K562 (cell line): ENCODE results near the gene SIGLEC9. TPM values are rescaled to one million over a fixed set of nuclear protein-coding genes. Genes with fewer than 3 reads are reported as not detected.

Experiments used
- ATAC-seq: fragments of 200-7000 bp; cut with Tn5 transposase; 3 replicates; pipeline ENCODE4 v1.9.1; 2020; ENCODE audit warnings: moderate library complexity
- BruUV-seq: library from RNA; stranded (reverse); fragments of 400-500 nt; replicated peaks from 2 replicates; lab custom pipeline; 2021; lab: Mats Ljungman, UMichigan
- CTCF ChIA-PET: fragments of 300-600 bp; formaldehyde crosslinking; extraction: SDS; loops from one replicate; lab custom pipeline; 2021; ENCODE audit warnings: low intra/inter-chr PET ratio; lab: Yijun Ruan, JAX
- POLR2A ChIA-PET: fragments of 300-600, 350-650 bp; sonication (Branson Sonifier 250); formaldehyde crosslinking; extraction: SDS; loops from one replicate; lab custom pipeline; 2021; ENCODE audit warnings: antibody characterized with exemption, inconsistent platforms; lab: Yijun Ruan, JAX
- DNase-seq, 4 experiments: peaks; one replicate each; pipeline versions ENCODE4 v3.0.0 to v3.0.0-alpha.2; 2011 to 2018; ENCODE audit warnings: low spot score in 3 of 4, mixed read lengths in 3 of 4; ENCODE audit errors: extremely low read depth in 1 of 4
- FAIRE-seq: peaks from 2 replicates; lab custom pipeline; 2011; peaks lifted over from hg19 to GRCh38; lab: Jason Lieb, UNC
- H2AFZ ChIP-seq: 2 replicates; pipeline ENCODE4 v1.6.0; 2011; ENCODE audit warnings: low read depth, low read length, control low read depth, inconsistent platforms
- H3K27ac ChIP-seq: fragments of 200-600 bp; 3 replicates; pipeline ENCODE4 v1.8.0; 2011; ENCODE audit warnings: low read depth, mild to moderate bottlenecking, control low read depth, inconsistent platforms, low read length, moderate library complexity, mixed read lengths; ENCODE audit errors: extremely low read depth
- H3K27me3 ChIP-seq, 2 experiments: fragments of 300-600 bp in 1 of 2; 2 replicates in 1 of 2; 3 replicates in 1 of 2; pipeline versions ENCODE4 v1.6.0 to v1.8.0; 2011; ENCODE audit warnings: inconsistent platforms in 2 of 2, low read length in 2 of 2, mild to moderate bottlenecking in 1 of 2, mixed read lengths in 1 of 2, moderate library complexity in 1 of 2; ENCODE audit not compliant: control insufficient read depth in 2 of 2, insufficient read depth in 2 of 2
- H3K36me3 ChIP-seq: fragments of 300-600 bp; 3 replicates; pipeline ENCODE4 v1.8.0; 2011; ENCODE audit warnings: mild to moderate bottlenecking, low read length, inconsistent platforms; ENCODE audit not compliant: control insufficient read depth, insufficient read depth
- H3K4me1 ChIP-seq, 2 experiments: fragments of 200-600 bp in 1 of 2; replicated peaks in 1 of 2; 2 replicates in 1 of 2; 3 replicates in 1 of 2; pipeline versions ENCODE4 v1.5.1 to v1.8.0; 2011; ENCODE audit warnings: inconsistent platforms in 2 of 2, low read length in 2 of 2, mild to moderate bottlenecking in 1 of 2, mixed read lengths in 1 of 2, moderate library complexity in 1 of 2; ENCODE audit not compliant: control insufficient read depth in 2 of 2, insufficient read depth in 2 of 2
- H3K4me2 ChIP-seq: 2 replicates; pipeline ENCODE4 v1.6.1; 2011; ENCODE audit warnings: low read length, control low read depth, inconsistent platforms, mixed read lengths; ENCODE audit not compliant: insufficient read depth
- H3K4me3 ChIP-seq: fragments of 200-600 bp; sonication (generic), shearing (Covaris generic); 2 replicates; pipeline ENCODE4 v1.5.1; 2016; ENCODE audit warnings: control low read depth, inconsistent platforms
- H3K79me2 ChIP-seq: fragments of 200-600 bp; 3 replicates; pipeline ENCODE4 v1.8.0; 2011; ENCODE audit warnings: low read length, inconsistent platforms; ENCODE audit not compliant: control insufficient read depth, insufficient read depth
- H3K9ac ChIP-seq, 2 experiments: 2 replicates each; pipeline versions ENCODE4 v1.6.0 to v1.6.1; 2011; ENCODE audit warnings: low read depth in 2 of 2, low read length in 2 of 2, control low read depth in 1 of 2, inconsistent platforms in 1 of 2, mild to moderate bottlenecking in 1 of 2, mixed read lengths in 1 of 2; ENCODE audit not compliant: insufficient read depth in 1 of 2
- H3K9me1 ChIP-seq: one replicate; pipeline ENCODE4 v1.6.0; 2011; ENCODE audit warnings: inconsistent platforms, mild to moderate bottlenecking, low read length, moderate library complexity; ENCODE audit not compliant: control insufficient read depth, insufficient read depth
- H3K9me3 ChIP-seq: replicated peaks from 2 replicates; pipeline ENCODE4 v1.5.1; 2011; ENCODE audit warnings: low read depth, low read length, inconsistent platforms; ENCODE audit not compliant: control insufficient read depth, insufficient read depth
- H4K20me1 ChIP-seq: replicated peaks from 2 replicates; pipeline ENCODE4 v1.6.1; 2011; ENCODE audit warnings: low read length, inconsistent platforms, mixed read lengths; ENCODE audit not compliant: control insufficient read depth, insufficient read depth
- ILF3 ChIP-seq: fragments of 450-650 bp; IDR thresholded peaks from 2 replicates; pipeline ENCODE4 v1.6.1; 2018; ENCODE audit warnings: antibody characterized with exemption, mild to moderate bottlenecking, moderate library complexity, borderline replicate concordance
- MIER1 ChIP-seq: fragments of 450-650 bp; IDR thresholded peaks from 2 replicates; pipeline ENCODE4 v1.6.1; 2016; ENCODE audit warnings: antibody characterized with exemption, mild to moderate bottlenecking, low read depth
- SMARCA4 ChIP-seq: fragments of 450-650 bp; IDR thresholded peaks from 2 replicates; pipeline ENCODE4 v1.6.1; 2016
- SRSF1 ChIP-seq: fragments of 200-400 bp; formaldehyde crosslinking; IDR thresholded peaks from 2 replicates; pipeline ENCODE4 v1.6.1; 2017; ENCODE audit warnings: mild to moderate bottlenecking, low read depth, low read length, moderate library complexity
- ZNF274 ChIP-seq: IDR thresholded peaks from 2 replicates; pipeline ENCODE4 v1.6.1; 2011; ENCODE audit warnings: low read depth, mild to moderate bottlenecking, low read length, moderate library complexity, borderline replicate concordance
- WGBS: fragments of 100-300 bp; shearing (Covaris generic); methylation state at CpG from one replicate; pipeline ENCODE4 v1.1.6; 2016; ENCODE audit warnings: low coverage, mixed read lengths; ENCODE audit not compliant: insufficient coverage; ENCODE audit errors: missing lambda C conversion rate; 5-methylcytosine and 5-hydroxymethylcytosine counted together
- in situ Hi-C: fragments of 300-500 bp; cut with MboI; formaldehyde crosslinking; loops from 4 replicates; pipeline ENCODE4 v1.15.0; 2018; ENCODE audit warnings: inconsistent platforms, mixed read lengths
- intact Hi-C: fragments of 100-400 bp; cut with micrococcal nuclease; formaldehyde crosslinking; loops from 2 replicates; pipeline ENCODE4 v1.14.2; 2022
- polyA plus RNA-seq, 8 experiments: library from polyadenylated mRNA; depleted of rRNA in 4 of 8; stranded (reverse) in 5 of 8; unstranded in 3 of 8; fragments of >200 nt; fragmentation: Nextera tagmentation in 2 of 8; fragmentation: Illumina TruSeq in 1 of 8; extraction: Ambion mirVana in 2 of 8; extraction: Trizol in 1 of 8; gene quantifications; 2 replicates each; pipeline versions ENCODE4 v1.2.1 to v1.2.3, GENCODE V29; 2011 to 2014; ENCODE audit warnings: inconsistent platforms in 1 of 8, missing spikeins in 1 of 8
- total RNA-seq, 7 experiments: library from RNA; depleted of rRNA in 6 of 7; stranded (reverse); fragments of >200 nt in 6 of 7; fragmentation: Illumina TruSeq in 2 of 7; extraction: Trizol in 2 of 7; gene quantifications; 2 replicates each; pipeline versions ENCODE4 v1.2.1 to v1.2.3, GENCODE V29; 2011 to 2021; ENCODE audit warnings: low replicate concordance in 1 of 7
- TF ChIP-seq, protein P1 (sequence below): sonication (generic); formaldehyde crosslinking; IDR thresholded peaks from 2 replicates; pipeline ENCODE4 v1.8.0; 2022; ENCODE audit warnings: missing genetic modification reagents, mild to moderate bottlenecking, moderate library complexity, borderline replicate concordance
- TF ChIP-seq, protein P2 (sequence below): fragments of 250-450 bp; sonication (Bioruptor Pico); IDR thresholded peaks from 2 replicates; pipeline ENCODE4 v1.9.0; 2021; ENCODE audit warnings: mild to moderate bottlenecking

The SIGLEC9 gene
- total and polyA plus RNA-seq, 9 of the 15 experiments (the other 6 are each of a cell fraction or from before 2014, with no cell fraction given), result 0.09 to 0.34 (median 0.22) TPM; not detected in 4

DNA sequence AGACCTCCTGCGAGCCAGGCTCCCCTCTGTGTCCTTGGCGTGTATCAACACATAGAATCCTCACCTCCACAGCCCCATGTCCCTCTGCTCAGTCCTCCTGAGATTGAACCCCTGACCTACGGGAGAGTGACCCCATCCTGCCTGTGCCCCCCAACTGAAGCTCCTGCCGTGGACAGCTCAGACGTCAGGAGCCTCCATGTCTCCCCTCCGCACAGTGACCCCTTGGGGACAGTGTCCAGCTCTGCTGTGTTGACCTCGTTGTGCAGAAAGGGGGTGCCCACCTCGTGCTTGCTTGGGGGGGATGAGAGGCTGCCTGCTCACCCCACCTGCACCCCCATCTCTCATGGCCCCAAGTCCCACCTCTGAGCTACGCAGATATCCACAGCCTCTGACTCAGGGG is 490 bp upstream of the SIGLEC9 start:
- no peaks in the 10 kb centered on the region for H3K9me3 ChIP-seq
- no peaks in the 10 kb centered on the region for H4K20me1 ChIP-seq
- no peak for FAIRE-seq
- POLR2A ChIA-PET, result interaction anchor here (0.6 kb wide), 1 partner anchor 16 kb away, joined by 4 read pairs; the partner anchor contains the start of gene CTU1
- 35% methylated on average over 9 of the region's 9 CpGs for WGBS
- DNase-seq, result no peak
- BruUV-seq, result no TSS peak
- no peaks in the 10 kb centered on the region for H3K9me1 ChIP-seq
- no peak overlapping the region for H3K4me2 ChIP-seq
- H3K27ac ChIP-seq, result no peak overlapping the region
- H3K4me3 ChIP-seq, result no peak overlapping the region
- H3K4me1 ChIP-seq, result peaks cover 34 to 35% of the 10 kb centered on the region in 2 experiments
- no peaks in the 10 kb centered on the region for H3K79me2 ChIP-seq
- no peak for ATAC-seq
- no peaks in the 10 kb centered on the region for H3K36me3 ChIP-seq
- no peak overlapping the region for H3K9ac ChIP-seq
- peaks cover under 1 to 33% of the 10 kb centered on the region in 2 experiments; a peak in 3 of 5 replicates for H3K27me3 ChIP-seq
- CTCF ChIA-PET, result no interaction called here
- no peak overlapping the region for H2AFZ ChIP-seq
- intact Hi-C loops, result no loop called here
- in situ Hi-C loops, result no loop called here
- TF ChIP-seq, protein P1, sequence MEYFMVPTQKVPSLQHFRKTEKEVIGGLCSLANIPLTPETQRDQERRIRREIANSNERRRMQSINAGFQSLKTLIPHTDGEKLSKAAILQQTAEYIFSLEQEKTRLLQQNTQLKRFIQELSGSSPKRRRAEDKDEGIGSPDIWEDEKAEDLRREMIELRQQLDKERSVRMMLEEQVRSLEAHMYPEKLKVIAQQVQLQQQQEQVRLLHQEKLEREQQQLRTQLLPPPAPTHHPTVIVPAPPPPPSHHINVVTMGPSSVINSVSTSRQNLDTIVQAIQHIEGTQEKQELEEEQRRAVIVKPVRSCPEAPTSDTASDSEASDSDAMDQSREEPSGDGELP (CRISPR knock-in tag), result no peak
- TF ChIP-seq MIER1 (no peak), SMARCA4 (no peak), ILF3 (no peak), SRSF1 (no peak), ZNF274 (no peak)
- TF ChIP-seq, protein P2, sequence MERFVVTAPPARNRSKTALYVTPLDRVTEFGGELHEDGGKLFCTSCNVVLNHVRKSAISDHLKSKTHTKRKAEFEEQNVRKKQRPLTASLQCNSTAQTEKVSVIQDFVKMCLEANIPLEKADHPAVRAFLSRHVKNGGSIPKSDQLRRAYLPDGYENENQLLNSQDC (CRISPR knock-in tag), result no peak
